HL-60/S4 (cell line): ENCODE measurements around the gene FAM90A1.
"Not testable (repeated sequence)": the region's sequence is repeated elsewhere in the genome, so short reads cannot be mapped to it uniquely, and the experiment has no call there.

Experiments used
- in situ Hi-C: fragments of 300-500 bp; cut with MboI; formaldehyde crosslinking; loops from 2 replicates; pipeline ENCODE4 v1.14.3; 2022; ENCODE audit warnings: low sequenced_read_pairs

The FAM90A1 gene

DNA sequence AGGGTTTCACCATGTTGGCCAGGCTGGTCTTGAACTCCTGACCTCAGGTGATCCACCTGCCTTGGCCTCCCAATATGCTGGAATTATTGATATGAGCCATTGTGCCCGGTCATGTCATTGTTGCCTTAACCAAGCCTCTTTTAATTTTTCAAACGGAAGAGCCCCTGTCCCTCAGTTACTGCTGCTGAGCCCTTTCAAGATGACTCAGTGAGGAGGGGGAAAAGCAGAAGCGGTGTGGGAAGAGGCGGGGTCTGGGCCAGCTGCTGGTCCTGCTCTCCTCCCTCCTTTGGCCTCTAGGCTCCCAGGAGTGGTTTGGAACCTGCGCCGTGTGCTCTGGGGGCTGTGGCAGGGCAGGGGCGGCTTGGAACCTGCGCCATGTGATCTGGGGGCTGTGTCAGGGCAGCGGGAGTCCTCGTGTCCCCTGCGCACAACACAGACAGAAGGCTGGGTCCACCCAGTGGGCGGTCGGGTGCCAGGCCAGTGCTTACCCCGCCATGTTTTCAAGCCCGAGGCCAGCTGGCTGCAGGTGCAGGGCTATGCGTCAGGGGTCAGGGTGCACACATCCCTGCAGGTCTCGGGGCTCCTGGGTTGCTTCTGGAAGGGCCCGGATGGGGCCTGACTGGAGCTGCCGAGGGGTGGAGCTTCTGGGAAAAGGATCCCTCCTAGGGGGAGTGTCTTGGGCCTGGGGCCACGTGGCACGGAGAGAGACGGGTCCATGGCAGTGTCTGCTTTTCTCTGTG, at the start of gene FAM90A1:
Gene FAM90A1, minus strand, starts transcription at position 627 of the 740 bp plus-strand sequence. CDS start 2,786 bp downstream, outside the sequence.
- in situ Hi-C loops: loop anchor here (25.0 kb wide), 1 partner anchor 115 kb away; the partner anchor contains the start of gene CLEC4A

GRCh38 chr12:8276397-8276796, 49.0 kb upstream of the FAM90A1 start:
- in situ Hi-C loops: not testable (repeated sequence)

GRCh38 chr12:8266706-8267105, 39.3 kb upstream of the FAM90A1 start:
- in situ Hi-C loops: not testable (repeated sequence)

DNA sequence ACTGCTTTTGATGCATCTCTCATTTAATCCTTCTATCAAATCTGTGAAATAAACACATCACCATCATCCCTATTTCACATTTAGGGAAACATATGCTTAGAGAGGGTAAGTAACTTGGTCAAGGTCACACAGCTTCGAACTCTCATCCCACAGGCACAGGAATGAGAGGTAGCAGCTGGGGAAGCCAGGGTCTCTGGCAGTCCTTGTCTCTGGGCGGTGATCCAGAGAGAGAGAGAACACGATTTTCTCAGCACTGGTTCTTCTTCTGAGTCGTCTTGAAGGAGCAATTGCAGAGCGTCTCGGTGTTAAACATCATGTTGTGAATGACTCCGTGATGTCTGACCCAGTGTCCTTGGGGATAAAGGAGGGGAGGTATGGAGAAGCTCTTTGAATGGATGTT, 36.8 kb upstream of the FAM90A1 start:
- in situ Hi-C loops: not testable (repeated sequence)

DNA sequence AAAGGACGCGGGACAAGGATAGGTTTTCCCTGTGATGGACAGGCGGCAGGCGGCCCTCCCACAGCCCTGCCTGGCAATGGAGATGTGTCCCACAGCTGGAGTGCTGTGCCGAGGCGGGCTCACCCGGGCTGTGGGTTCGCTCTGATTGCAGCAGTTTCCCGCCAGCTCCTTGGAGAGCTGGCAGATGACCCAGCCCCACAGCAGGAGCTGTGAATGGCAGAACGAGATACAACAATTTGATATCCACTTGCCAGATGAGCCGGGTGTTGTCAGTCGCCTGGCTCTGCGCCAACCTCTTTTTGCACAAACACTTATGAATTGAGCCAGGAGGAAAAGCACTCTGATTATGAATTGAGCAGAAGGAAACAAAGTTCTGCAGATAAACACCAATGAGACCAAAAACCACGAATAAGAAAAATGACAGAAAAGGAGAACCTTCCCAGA, 33.7 kb upstream of the FAM90A1 start:
- in situ Hi-C loops: not testable (repeated sequence)

GRCh38 chr12:8256356-8256755, 28.9 kb upstream of the FAM90A1 start:
- in situ Hi-C loops: not testable (repeated sequence)

DNA sequence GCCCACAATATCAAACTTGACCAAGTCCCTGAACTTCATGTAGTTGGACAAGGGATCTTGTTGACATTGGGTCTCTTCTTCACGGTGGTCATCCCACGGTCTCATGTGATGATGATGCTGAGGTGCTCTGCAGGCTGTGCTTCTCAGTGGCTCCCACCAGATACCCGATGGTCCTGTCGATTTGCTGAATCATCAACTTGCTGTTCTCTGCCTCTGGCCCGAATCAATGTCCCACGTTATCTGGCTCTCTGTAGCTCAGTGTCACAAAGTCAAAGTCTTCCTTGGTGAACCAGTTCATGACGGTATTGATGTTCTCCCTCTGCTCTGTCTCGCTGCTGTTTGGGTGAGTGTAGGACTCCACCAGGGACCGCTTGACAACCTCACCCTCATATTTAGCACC, 27.3 kb upstream of the FAM90A1 start:
- in situ Hi-C loops: not testable (repeated sequence)

DNA sequence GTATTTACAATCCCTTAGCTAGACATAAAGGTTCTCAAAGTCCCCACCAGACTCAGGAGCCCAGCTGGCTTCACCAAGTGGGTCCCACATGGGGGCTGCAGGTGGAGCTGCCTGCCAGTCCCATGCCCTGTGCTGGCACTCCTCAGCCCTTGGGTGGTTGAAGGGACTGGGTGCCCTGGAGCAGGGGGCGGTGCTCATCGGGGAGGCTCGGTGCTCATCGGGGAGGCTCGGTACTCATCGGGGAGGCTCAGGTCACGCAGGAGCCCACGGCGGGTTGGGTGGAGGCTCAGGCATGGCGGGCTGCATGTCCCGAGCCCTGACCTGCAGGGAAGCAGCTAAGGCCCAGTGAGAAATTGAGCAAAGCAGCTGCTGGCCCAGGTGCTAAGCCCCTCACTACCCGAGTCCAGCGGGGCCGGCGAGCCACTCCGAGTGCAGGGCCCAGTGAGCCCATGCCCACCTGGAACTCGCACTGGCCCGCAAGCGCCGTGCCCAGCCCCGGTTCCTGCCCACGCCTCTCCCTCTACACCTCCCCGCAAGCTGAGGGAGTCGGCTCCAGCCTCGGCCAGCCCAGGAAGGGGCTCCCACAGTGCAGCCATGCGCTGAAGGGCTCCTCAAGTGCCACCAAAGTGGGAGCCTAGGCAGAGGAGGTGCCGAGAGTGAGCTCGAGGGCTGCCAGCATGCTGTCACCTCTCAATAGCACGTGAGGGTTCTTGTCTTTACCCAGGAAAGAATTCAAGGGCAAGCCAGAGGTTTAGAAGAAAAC, 24.8 kb upstream of the FAM90A1 start:
- in situ Hi-C loops: not testable (repeated sequence)

GRCh38 chr12:8251616-8252015, 24.2 kb upstream of the FAM90A1 start:
- in situ Hi-C loops: not testable (repeated sequence)

DNA sequence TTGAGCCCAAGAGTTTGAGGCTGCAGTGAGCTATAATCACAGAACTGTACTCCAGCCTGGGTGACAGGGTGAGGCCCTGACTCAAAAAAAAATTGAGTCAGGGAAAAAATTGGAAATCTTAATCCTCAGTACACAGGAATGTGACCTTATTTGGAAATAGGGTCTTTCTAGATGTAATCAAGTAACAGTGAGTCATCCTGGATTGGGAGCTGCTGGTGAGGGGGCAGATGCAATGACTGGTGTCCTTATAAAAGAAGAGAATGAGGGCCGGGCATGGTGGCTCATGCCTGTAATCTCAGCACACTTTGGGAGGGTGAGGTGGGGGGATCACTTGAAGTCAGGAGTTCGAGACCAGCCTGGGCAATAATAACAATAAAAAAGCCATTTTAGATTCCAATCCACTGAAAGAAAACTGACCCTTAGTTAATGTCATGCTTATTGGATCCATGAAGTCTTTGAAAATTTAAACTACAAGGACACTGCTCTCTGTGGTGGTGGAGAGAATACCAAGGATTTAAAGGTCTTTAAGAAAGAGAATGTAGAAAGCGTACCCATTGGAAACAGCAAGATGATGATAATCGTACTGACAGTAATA, 19.6 kb upstream of the FAM90A1 start:
- in situ Hi-C loops: loop anchor here (25.0 kb wide), 1 partner anchor 135 kb away; the partner anchor contains the start of gene CLEC4A

GRCh38 chr12:8243682-8244161, 16.3 kb upstream of the FAM90A1 start:
- in situ Hi-C loops: loop anchor here (25.0 kb wide), 1 partner anchor 131 kb away; the partner anchor contains the start of gene CLEC4A

- in situ Hi-C loops: loop anchor here (25.0 kb wide), 1 partner anchor 131 kb away; the partner anchor contains the start of gene CLEC4A
Observed at GRCh38 chr12:8242880-8243681, 15.7 kb upstream of the FAM90A1 start.

DNA sequence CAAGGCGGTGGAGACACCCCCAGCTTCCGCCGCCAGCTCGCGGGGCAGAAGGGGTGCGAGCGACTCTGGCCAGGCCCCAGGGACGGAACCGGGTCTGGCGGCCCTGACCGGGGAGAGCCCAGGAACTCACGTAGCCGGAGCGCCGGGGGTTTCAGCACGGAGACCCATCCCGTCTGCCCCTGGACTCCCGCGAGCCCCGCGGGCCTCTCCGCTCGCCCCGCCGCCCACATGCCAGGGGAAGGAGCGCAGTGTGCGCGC, 15.1 kb upstream of the FAM90A1 start:
- in situ Hi-C loops: loop anchor here (25.0 kb wide), 1 partner anchor 130 kb away; the partner anchor contains the start of gene CLEC4A

DNA sequence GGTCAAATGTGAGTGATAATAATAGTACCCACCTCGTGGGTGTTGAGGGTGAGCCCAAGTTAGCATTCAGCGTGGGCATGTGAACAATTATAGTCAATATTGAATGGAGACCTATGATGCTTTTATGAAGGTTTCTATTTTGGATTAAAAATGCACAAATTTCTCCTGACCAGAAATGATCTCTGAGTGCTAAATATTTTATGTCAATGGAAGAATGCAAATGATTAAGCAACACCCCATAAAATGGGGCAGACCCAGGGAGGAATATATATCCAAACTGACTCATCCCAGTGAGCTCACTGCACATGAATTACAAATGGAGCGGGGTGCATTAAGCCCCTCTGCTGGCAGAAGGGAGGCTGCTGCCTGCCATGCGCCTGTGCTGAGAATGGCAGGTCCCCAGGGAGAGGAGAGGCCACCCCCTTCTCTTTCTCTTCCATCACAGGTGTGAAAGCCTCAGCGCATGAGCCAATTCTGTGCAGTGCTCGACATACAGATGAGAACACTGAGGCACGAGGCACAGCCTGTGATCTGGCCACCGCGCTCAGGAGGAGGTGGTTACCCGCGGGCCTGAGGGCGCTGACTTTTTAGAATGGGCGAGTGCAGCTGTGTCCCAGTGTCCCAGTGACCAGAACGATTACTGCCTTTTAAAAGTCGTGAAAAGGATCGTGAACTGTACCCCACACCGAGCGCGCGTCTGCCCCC, 14.7 kb upstream of the FAM90A1 start:
- in situ Hi-C loops: loop anchor here (25.0 kb wide), 1 partner anchor 130 kb away; the partner anchor contains the start of gene CLEC4A

GRCh38 chr12:8240340-8241114, 13.1 kb upstream of the FAM90A1 start:
- in situ Hi-C loops: loop anchor here (25.0 kb wide), 1 partner anchor 128 kb away; the partner anchor contains the start of gene CLEC4A

GRCh38 chr12:8237031-8237430, 9.6 kb upstream of the FAM90A1 start:
- in situ Hi-C loops: loop anchor here (25.0 kb wide), 1 partner anchor 125 kb away; the partner anchor contains the start of gene CLEC4A

DNA sequence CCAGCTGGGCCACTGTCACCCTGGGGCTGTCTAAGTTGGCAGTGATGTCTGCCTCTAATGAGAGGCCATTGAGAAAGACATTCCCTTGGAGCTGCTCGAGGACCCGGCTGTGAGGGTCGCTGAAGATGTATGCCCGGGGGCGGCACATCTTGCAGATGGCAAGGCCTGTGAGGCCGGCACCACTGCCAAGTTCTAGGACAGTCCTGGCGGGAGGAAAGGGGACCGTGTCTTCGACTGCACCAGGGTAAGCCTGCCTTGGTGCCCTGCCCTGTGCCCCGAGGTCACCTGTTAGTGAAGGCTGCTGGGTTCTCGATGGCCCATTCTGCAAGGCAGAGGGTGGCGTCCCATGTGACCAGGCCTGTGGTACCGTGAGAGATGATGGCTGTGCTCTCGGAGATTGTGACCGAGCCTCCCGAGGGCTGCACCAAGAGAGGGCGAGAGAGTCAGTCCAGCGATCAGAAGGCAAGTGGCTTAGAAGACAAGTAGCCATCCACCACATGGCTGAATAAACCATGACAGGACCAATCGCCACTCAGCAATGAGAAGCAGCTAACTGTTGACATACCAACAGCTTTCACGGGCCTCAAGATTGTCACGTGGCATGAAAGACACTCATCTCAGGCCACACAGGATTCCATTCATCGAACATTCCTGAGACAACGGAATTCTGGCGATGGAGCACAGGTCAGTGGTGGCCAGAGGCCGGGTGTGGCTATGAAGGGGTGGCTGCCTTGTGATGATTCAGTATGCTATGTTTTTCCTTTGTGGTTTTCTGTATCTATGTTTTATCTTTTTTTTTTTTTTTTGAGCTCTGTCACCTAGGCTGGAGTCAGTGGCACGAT, 8.1 kb upstream of the FAM90A1 start:
- in situ Hi-C loops: loop anchor here (25.0 kb wide), 1 partner anchor 123 kb away; the partner anchor contains the start of gene CLEC4A

DNA sequence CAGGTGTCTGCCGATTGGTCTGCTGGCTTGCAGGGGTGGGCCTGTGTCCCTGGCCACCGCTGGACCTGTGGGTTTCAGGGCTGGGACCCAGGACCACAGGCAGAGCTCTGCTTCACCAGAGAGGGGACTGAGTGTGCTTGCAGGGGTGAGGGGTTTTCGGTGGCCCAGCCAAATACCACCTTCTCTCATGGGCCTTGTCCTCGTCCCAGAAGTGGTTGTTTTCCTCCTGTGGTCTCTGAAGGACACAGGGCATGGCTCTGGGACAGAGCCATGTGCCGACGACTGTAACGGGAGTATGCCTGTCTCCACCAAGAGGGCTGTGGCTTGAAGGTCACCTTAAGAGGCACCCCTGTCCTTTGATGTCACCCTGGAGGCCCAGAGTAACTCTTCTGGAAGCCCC, 7.3 kb upstream of the FAM90A1 start:
- in situ Hi-C loops: loop anchor here (25.0 kb wide), 1 partner anchor 122 kb away; the partner anchor contains the start of gene CLEC4A
